GM21786 (cell line): ENCODE measurements around the gene TACC2.
"Not testable (repeated sequence)": the region's sequence is repeated elsewhere in the genome, so short reads cannot be mapped to it uniquely, and the experiment has no call there.

Experiments
- ATAC-seq: cut with Tn5 transposase; IDR thresholded peaks from one replicate; pipeline ENCODE4 v1.9.1; 2021; ENCODE audit not compliant: unreplicated experiment

Gene TACC2

GRCh38 chr10:122188706-122189105 is 199.7 kb downstream of the TACC2 start:
- ATAC-seq, result no peak

- ATAC-seq, result no peak
These were observed 200.2 kb downstream of the TACC2 start for GRCh38 chr10:122189185-122189584.

- ATAC-seq, result no peak
These were observed 201.4 kb downstream of the TACC2 start for GRCh38 chr10:122190176-122190943.

- ATAC-seq, result no peak
These were observed 203.1 kb downstream of the TACC2 start for GRCh38 chr10:122191936-122192541.

GRCh38 chr10:122194251-122194650 is 205.3 kb downstream of the TACC2 start:
- no peak for ATAC-seq

- ATAC-seq, result no peak
These were observed 207.3 kb downstream of the TACC2 start for GRCh38 chr10:122196218-122196617.

GRCh38 chr10:122197611-122198222 is 208.8 kb downstream of the TACC2 start:
- no peak for ATAC-seq

GRCh38 chr10:122198631-122199030 is 209.7 kb downstream of the TACC2 start:
- no peak for ATAC-seq

GRCh38 chr10:122199070-122199469 is 210.1 kb downstream of the TACC2 start:
- ATAC-seq, result no peak

- no peak for ATAC-seq
These were observed 210.7 kb downstream of the TACC2 start for GRCh38 chr10:122199689-122200088.

- ATAC-seq, result no peak
These were observed 212.4 kb downstream of the TACC2 start for GRCh38 chr10:122201401-122201800.

- ATAC-seq, result not testable (repeated sequence)
These were observed 214.2 kb downstream of the TACC2 start for GRCh38 chr10:122203180-122203579.

GRCh38 chr10:122204691-122205489 is 215.9 kb downstream of the TACC2 start:
- no peak for ATAC-seq

GRCh38 chr10:122206471-122207065 is 217.6 kb downstream of the TACC2 start:
- ATAC-seq, result no peak

- no peak for ATAC-seq
These were observed 218.2 kb downstream of the TACC2 start for GRCh38 chr10:122207163-122207562.

- ATAC-seq, result no peak
These were observed 218.6 kb downstream of the TACC2 start for GRCh38 chr10:122207596-122207995.

GRCh38 chr10:122208571-122209430 is 219.8 kb downstream of the TACC2 start:
- ATAC-seq, result no peak

- no peak for ATAC-seq
These were observed 221.7 kb downstream of the TACC2 start for GRCh38 chr10:122210481-122211265.

GRCh38 chr10:122213364-122213763 is 224.4 kb downstream of the TACC2 start:
- ATAC-seq, result no peak
